ENCODE data around the gene MYOCD. TPM values are rescaled to one million over a fixed set of nuclear protein-coding genes. Genes with fewer than 3 reads are reported as not detected.

The MYOCD gene
- total and polyA plus RNA-seq, 12 donors = 7.0 to 111 (median 45.2) TPM

- H3K4me1 ChIP-seq = peaks cover 0 to 19% (median 4%) of the 10 kb centered on the region in 9 donors
- intact Hi-C loops (cut with DNase I) = no loop called here
- H3K4me3 ChIP-seq = no peak overlapping the region
- peaks cover 0 to 5% (median 0%) of the 10 kb centered on the region in 11 donors for H3K9me3 ChIP-seq
- WGBS, 2 donors = 50 to 55% methylated on average over 11 of the region's 11 CpGs
- TF ChIP-seq, protein P1, sequence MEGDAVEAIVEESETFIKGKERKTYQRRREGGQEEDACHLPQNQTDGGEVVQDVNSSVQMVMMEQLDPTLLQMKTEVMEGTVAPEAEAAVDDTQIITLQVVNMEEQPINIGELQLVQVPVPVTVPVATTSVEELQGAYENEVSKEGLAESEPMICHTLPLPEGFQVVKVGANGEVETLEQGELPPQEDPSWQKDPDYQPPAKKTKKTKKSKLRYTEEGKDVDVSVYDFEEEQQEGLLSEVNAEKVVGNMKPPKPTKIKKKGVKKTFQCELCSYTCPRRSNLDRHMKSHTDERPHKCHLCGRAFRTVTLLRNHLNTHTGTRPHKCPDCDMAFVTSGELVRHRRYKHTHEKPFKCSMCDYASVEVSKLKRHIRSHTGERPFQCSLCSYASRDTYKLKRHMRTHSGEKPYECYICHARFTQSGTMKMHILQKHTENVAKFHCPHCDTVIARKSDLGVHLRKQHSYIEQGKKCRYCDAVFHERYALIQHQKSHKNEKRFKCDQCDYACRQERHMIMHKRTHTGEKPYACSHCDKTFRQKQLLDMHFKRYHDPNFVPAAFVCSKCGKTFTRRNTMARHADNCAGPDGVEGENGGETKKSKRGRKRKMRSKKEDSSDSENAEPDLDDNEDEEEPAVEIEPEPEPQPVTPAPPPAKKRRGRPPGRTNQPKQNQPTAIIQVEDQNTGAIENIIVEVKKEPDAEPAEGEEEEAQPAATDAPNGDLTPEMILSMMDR (IDR thresholded peaks at IDR 0.05) = no peak
- peak in 4 of 8 donors; percentile 55 to 77 (median 66) for ATAC-seq
- H3K27ac ChIP-seq = peak overlapping the region in 4 of 10 donors; percentile 10 to 62 (median 50)
- DNase-seq = no peak
- H3K27me3 ChIP-seq = no peaks in the 10 kb centered on the region
- H3K36me3 ChIP-seq = no peaks in the 10 kb centered on the region
These were observed 27.7 kb upstream of the MYOCD start for GRCh38 chr17:12637745-12638651.

- H3K27me3 ChIP-seq = no peaks in the 10 kb centered on the region
- 94 to 97% methylated on average over 2 of the region's 2 CpGs for WGBS, 2 donors
- peaks cover 0 to 5% (median 0%) of the 10 kb centered on the region in 11 donors for H3K9me3 ChIP-seq
- TF ChIP-seq, protein P1 (IDR thresholded peaks at IDR 0.05) = no peak
- H3K4me1 ChIP-seq = peaks cover 0 to 19% (median 4%) of the 10 kb centered on the region in 9 donors
- no peaks in the 10 kb centered on the region for H3K36me3 ChIP-seq
- intact Hi-C loops (cut with DNase I) = no loop called here
- no peak for ATAC-seq
- no peak for DNase-seq
- H3K4me3 ChIP-seq = no peak overlapping the region
- H3K27ac ChIP-seq = no peak overlapping the region
These were observed 25.3 kb upstream of the MYOCD start for GRCh38 chr17:12640364-12640763.

DNA sequence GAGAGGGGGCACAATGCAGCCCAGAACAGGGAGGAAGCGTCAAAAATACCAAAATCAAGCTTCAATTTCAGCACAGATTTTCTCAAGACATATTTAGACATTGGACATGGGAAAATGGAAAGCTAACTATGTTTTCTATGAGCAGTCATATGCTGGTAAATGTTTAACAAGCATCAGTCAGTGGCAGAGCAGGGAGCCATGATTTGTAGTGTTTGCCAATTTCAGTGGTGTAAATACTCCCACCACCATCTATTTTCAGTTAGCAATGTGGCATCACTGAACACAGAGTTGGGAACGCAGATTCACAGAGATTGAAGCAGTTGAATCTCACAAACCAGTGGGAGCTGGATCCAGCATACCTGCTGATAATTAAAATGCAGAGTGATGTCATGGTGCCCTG is 24.6 kb upstream of the MYOCD start:
- DNase-seq = no peak
- Histone ChIP-seq H3K4me3 (no peak overlapping the region), H3K9me3 (peaks cover 0 to 2% (median 0%) of the 10 kb centered on the region in 11 donors), H3K27me3 (no peaks in the 10 kb centered on the region), H3K27ac (no peak overlapping the region), H3K4me1 (peaks cover 0 to 19% (median 4%) of the 10 kb centered on the region in 9 donors), H3K36me3 (no peaks in the 10 kb centered on the region)
- WGBS, 2 donors = 80 to 93% methylated on average over 2 of the region's 2 CpGs
- no peak for ATAC-seq
- intact Hi-C loops (cut with DNase I) = no loop called here
- TF ChIP-seq, protein P1 (IDR thresholded peaks at IDR 0.05) = no peak

DNA sequence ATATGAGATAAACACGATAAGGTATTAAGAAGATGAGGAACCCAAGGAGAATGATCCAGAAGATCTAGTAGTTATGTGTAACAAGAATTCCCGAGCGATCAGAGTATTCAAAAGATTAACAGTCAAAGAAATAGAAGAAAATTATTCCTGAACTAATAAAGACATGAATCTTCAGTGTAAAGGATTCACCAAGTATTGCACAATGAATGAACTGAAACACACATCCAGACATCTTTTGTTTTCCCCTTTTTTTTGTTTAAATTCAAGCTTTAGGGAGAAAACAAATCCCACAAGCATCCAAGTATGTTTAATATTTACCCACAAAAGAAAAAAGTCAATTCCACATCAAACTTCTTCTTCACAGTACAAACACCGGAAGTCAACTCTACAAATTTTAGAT is 23.7 kb upstream of the MYOCD start:
- Histone ChIP-seq H3K4me1 (peaks cover 0 to 19% (median 4%) of the 10 kb centered on the region in 9 donors), H3K36me3 (no peaks in the 10 kb centered on the region), H3K4me3 (no peak overlapping the region), H3K9me3 (no peaks in the 10 kb centered on the region), H3K27me3 (no peaks in the 10 kb centered on the region), H3K27ac (no peak overlapping the region)
- TF ChIP-seq, protein P1 (IDR thresholded peaks at IDR 0.05) = no peak
- DNase-seq (no peak), ATAC-seq (no peak)
- WGBS, 2 donors = 64 to 68% methylated on average over 4 of the region's 4 CpGs
- intact Hi-C loops (cut with DNase I) = no loop called here

Measured in heart right ventricle (tissue), 16 donors.